NCI-H1048 (cell line): ENCODE results near the gene TPK1.
"Not testable (repeated sequence)": the region's sequence is repeated elsewhere in the genome, so short reads cannot be mapped to it uniquely, and the experiment has no call there.

Experiments
- DNase-seq: peaks from one replicate; lab custom pipeline; 2025; lab: John Stamatoyannopoulos, UW

Gene TPK1

GRCh38 chr7:144474800-144475615, 360.8 kb downstream of the TPK1 start:
- DNase-seq, result no peak

- no peak for DNase-seq
Measured at GRCh38 chr7:144474363-144474762, 361.5 kb downstream of the TPK1 start.

GRCh38 chr7:144473908-144474307, 361.9 kb downstream of the TPK1 start:
- DNase-seq, result no peak

GRCh38 chr7:144470078-144470477, 365.8 kb downstream of the TPK1 start:
- no peak for DNase-seq

- DNase-seq, result no peak
Measured at GRCh38 chr7:144468990-144469732, 366.7 kb downstream of the TPK1 start.

- DNase-seq, result no peak
Measured at GRCh38 chr7:144459635-144460034, 376.2 kb downstream of the TPK1 start.

- no peak for DNase-seq
Measured at GRCh38 chr7:144455040-144455404, 380.8 kb downstream of the TPK1 start.

GRCh38 chr7:144454256-144455039, 381.4 kb downstream of the TPK1 start:
- DNase-seq, result no peak

- no peak for DNase-seq
Measured at GRCh38 chr7:144452064-144452463, 383.8 kb downstream of the TPK1 start.

GRCh38 chr7:144445590-144445989, 390.3 kb downstream of the TPK1 start:
- no peak for DNase-seq

- no peak for DNase-seq
Measured at GRCh38 chr7:144439717-144440205, 396.1 kb downstream of the TPK1 start.

- DNase-seq, result no peak
Measured at GRCh38 chr7:144438759-144439158, 397.1 kb downstream of the TPK1 start.

- DNase-seq, result peak; percentile 7
Measured at GRCh38 chr7:144437370-144438191, 398.3 kb downstream of the TPK1 start.

GRCh38 chr7:144436500-144436899, 399.4 kb downstream of the TPK1 start:
- no peak for DNase-seq

- no peak for DNase-seq
Measured at GRCh38 chr7:144428431-144428830, 407.4 kb downstream of the TPK1 start.

GRCh38 chr7:144427539-144427938, 408.3 kb downstream of the TPK1 start:
- DNase-seq, result not testable (repeated sequence)

- DNase-seq, result not testable (repeated sequence)
Measured at GRCh38 chr7:144418931-144419330, 416.9 kb downstream of the TPK1 start.

- no peak for DNase-seq
Measured at GRCh38 chr7:144416341-144416740, 419.5 kb downstream of the TPK1 start.

GRCh38 chr7:144415858-144416257, 420.0 kb downstream of the TPK1 start:
- DNase-seq, result no peak

GRCh38 chr7:144414815-144415214, 421.0 kb downstream of the TPK1 start:
- DNase-seq, result no peak

- no peak for DNase-seq
Measured at GRCh38 chr7:144410441-144410840, 425.4 kb downstream of the TPK1 start.

- no peak for DNase-seq
Measured at GRCh38 chr7:144408121-144408520, 427.7 kb downstream of the TPK1 start.
